ENCODE results near the gene RAD50. TPM values are rescaled to one million over a fixed set of nuclear protein-coding genes. Genes with fewer than 3 reads are reported as not detected.

RAD50 gene
- total RNA-seq, 1 donor from 2014 or later = 35.2 TPM

DNA sequence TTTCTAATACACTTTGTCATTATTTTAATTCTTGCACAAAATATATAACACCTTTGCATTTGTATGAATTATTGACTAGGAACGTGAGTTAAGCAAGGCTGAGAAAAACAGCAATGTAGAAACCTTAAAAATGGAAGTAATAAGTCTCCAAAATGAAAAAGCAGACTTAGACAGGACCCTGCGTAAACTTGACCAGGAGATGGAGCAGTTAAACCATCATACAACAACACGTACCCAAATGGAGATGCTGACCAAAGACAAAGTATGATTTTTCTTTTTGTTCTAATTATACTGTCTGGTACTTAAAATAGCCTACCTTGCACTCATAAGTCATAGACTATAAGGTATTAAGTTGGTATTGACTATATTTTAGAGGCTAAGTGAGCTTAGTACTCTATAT is 34.4 kb downstream of the RAD50 start:
- Mint-ChIP-seq H3K27ac (ENCODE audit: unreplicated experiment) (no peak overlapping the region), H3K9me3 (no peaks in the 10 kb centered on the region), H3K27me3 (ENCODE audit: low read depth) (no peaks in the 10 kb centered on the region), H3K36me3 (ENCODE audit: low read depth) (peaks cover 3% of the 10 kb centered on the region), H3K4me1 (no peaks in the 10 kb centered on the region), H3K4me3 (no peak overlapping the region)
- DNase-seq (ENCODE audit: low read depth, low spot score) = no peak
- TF ChIP-seq, protein P1, sequence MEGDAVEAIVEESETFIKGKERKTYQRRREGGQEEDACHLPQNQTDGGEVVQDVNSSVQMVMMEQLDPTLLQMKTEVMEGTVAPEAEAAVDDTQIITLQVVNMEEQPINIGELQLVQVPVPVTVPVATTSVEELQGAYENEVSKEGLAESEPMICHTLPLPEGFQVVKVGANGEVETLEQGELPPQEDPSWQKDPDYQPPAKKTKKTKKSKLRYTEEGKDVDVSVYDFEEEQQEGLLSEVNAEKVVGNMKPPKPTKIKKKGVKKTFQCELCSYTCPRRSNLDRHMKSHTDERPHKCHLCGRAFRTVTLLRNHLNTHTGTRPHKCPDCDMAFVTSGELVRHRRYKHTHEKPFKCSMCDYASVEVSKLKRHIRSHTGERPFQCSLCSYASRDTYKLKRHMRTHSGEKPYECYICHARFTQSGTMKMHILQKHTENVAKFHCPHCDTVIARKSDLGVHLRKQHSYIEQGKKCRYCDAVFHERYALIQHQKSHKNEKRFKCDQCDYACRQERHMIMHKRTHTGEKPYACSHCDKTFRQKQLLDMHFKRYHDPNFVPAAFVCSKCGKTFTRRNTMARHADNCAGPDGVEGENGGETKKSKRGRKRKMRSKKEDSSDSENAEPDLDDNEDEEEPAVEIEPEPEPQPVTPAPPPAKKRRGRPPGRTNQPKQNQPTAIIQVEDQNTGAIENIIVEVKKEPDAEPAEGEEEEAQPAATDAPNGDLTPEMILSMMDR (conservative IDR thresholded peaks at IDR 0.05) = peak; percentile 28

DNA sequence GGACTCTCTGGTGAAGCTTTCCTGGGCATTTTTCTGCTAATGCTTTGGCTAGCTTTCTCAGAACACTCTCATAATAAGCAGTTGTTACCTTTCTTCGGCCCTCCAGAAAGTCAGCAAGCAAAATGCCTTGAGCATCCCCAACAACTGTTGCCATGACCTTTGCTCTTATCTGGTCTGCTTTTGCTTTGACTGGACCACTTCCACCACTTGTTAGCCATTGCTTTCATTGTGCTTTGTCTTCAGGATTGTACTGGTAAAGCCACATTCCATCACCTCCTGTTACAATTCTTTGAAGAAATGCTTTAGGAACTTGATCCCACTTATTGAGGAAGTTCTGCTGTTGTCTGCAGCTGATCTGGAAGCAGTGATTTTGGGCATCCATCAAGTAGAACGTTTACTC is 35.7 kb downstream of the RAD50 start:
- DNase-seq (ENCODE audit: low read depth, low spot score) = no peak
- H3K4me3 Mint-ChIP-seq = no peak overlapping the region
- TF ChIP-seq, protein P1 (conservative IDR thresholded peaks at IDR 0.05) = no peak
- H3K36me3 Mint-ChIP-seq (ENCODE audit: low read depth) = peaks cover 7% of the 10 kb centered on the region
- H3K27me3 Mint-ChIP-seq (ENCODE audit: low read depth) = no peaks in the 10 kb centered on the region
- no peak overlapping the region for H3K27ac Mint-ChIP-seq (ENCODE audit: unreplicated experiment)
- H3K9me3 Mint-ChIP-seq = no peaks in the 10 kb centered on the region
- no peaks in the 10 kb centered on the region for H3K4me1 Mint-ChIP-seq

DNA sequence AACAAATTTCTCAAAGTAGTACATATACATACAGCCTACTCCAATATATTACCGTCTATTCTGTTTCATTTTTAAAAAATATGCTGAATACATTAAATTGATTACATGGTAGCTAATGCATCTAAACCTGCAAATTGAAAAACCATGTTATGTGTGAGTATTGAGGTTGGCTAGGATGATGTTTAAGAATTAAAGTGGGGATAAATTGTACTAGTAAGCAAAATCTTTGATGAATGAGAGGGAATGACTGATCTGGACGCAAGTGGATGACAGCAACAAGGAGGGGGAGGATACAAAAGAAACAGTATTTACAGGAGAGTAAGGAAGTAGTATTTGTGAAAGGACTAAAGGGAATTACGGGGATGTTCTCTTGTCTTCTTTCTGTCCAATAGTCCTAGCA is 37.4 kb downstream of the RAD50 start:
- no peak for DNase-seq (ENCODE audit: low read depth, low spot score)
- TF ChIP-seq, protein P1 (conservative IDR thresholded peaks at IDR 0.05) = no peak
- H3K27me3 Mint-ChIP-seq (ENCODE audit: low read depth) = no peaks in the 10 kb centered on the region
- no peak overlapping the region for H3K27ac Mint-ChIP-seq (ENCODE audit: unreplicated experiment)
- no peaks in the 10 kb centered on the region for H3K4me1 Mint-ChIP-seq
- H3K36me3 Mint-ChIP-seq (ENCODE audit: low read depth) = peaks cover 13% of the 10 kb centered on the region
- H3K4me3 Mint-ChIP-seq = no peak overlapping the region
- H3K9me3 Mint-ChIP-seq = no peaks in the 10 kb centered on the region

DNA sequence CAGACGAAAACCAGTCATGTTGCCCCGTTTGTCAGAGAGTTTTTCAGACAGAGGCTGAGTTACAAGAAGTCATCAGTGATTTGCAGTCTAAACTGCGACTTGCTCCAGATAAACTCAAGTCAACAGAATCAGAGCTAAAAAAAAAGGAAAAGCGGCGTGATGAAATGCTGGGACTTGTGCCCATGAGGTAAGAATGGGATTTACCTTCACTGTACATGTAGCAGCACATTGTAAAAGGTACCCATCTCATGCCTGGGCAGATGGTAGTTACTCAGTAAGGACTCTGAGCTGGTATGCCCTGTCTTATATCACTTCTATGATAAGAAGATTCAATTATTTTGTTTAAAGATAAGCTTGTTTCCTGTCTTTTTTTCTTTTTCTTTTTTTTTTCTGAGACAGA is 38.8 kb downstream of the RAD50 start:
- peaks cover 13% of the 10 kb centered on the region for H3K36me3 Mint-ChIP-seq (ENCODE audit: low read depth)
- H3K9me3 Mint-ChIP-seq = no peaks in the 10 kb centered on the region
- no peak overlapping the region for H3K4me3 Mint-ChIP-seq
- TF ChIP-seq, protein P1 (conservative IDR thresholded peaks at IDR 0.05) = no peak
- H3K27ac Mint-ChIP-seq (ENCODE audit: unreplicated experiment) = no peak overlapping the region
- no peaks in the 10 kb centered on the region for H3K4me1 Mint-ChIP-seq
- no peak for DNase-seq (ENCODE audit: low read depth, low spot score)
- H3K27me3 Mint-ChIP-seq (ENCODE audit: low read depth) = no peaks in the 10 kb centered on the region

DNA sequence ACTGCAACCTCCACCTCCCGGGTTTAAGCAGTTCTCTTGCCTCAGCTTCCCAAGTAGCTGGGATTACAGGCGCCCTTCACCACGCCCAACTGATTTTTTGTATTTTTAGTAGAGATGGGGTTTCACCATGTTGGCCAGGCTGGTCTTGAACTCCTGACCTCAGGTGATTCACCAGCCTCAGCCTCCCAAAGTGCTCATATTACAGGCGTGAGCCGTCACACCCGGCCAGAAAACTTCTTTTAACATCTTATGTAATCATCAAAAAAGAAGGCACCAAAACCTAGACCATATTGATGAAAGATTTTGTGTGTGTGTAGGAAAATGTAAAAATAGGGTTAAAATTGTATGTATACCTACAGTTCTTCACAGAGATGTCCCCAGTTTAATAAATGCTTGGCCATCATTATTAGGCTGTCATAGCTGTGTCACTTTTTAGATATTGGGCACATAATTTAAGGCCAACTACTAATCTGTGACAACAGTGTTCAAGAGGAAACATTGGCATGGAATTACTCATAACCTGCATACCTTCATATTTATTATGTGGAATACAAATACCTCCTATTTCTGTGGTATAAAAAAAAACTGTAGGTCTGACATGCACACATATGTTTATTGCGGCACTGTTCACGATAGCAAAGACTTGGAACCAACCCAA is 44.4 kb downstream of the RAD50 start:
- H3K9me3 Mint-ChIP-seq = no peaks in the 10 kb centered on the region
- TF ChIP-seq, protein P1 (conservative IDR thresholded peaks at IDR 0.05) = no peak

More for the DNA sequence above, 44.4 kb downstream of the RAD50 start:
- no peak overlapping the region for H3K27ac Mint-ChIP-seq (ENCODE audit: unreplicated experiment)
- H3K36me3 Mint-ChIP-seq (ENCODE audit: low read depth) = peaks cover 22% of the 10 kb centered on the region
- no peaks in the 10 kb centered on the region for H3K27me3 Mint-ChIP-seq (ENCODE audit: low read depth)
- H3K4me3 Mint-ChIP-seq = no peak overlapping the region
- no peak for DNase-seq (ENCODE audit: low read depth, low spot score)
- H3K4me1 Mint-ChIP-seq = no peaks in the 10 kb centered on the region

All from neural crest cell (in vitro differentiated cells).